ENCODE data around the gene GPSM1.

DNA sequence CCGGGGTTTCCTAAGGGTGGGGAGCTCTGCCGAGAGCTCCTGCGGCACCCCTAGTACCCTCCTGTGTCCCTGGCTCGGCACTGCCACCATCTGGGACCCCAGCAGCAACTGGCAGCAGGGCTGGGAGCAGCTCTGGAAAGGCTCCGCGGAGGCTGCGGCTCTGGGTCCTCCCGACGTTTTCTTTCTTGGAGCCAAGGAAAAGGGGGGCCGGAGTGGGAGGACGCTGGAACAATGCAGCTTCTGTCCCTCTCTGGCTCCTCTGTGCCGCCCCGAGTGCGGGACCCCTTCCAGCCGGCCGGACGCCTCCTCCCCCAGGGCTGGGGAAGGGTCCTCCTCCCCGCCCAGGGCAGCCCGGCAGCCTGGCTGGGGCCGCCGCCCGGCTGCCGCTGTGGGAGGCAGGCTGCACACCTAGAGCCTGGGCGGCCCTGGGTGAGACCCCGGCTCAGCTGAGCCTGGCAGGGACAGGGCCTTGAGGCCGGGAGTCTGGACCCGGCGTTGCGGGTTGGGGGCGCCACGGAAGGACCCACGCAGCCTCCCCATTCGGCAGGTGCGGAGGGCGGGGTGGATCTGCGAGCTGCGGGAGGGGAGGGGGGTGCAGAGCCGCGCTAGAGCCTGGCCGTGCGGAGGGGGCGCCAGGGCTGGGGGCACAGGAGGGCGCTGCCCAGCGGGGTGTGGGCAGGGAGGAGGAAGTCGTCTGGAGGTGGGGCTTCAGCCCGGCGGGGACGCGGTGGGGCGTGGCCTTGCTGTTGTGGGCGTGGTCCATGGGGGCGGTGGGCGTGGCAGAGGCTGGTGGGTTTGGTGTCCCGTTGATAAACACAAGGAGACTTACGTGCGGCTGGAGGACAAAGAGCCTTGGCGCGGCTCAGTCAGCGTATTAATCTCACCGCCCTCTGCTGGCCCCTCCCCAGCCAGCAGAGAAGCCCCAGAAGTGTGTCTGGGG lies 15.1 kb downstream of the GPSM1 start:
- TF ChIP-seq, protein P1, sequence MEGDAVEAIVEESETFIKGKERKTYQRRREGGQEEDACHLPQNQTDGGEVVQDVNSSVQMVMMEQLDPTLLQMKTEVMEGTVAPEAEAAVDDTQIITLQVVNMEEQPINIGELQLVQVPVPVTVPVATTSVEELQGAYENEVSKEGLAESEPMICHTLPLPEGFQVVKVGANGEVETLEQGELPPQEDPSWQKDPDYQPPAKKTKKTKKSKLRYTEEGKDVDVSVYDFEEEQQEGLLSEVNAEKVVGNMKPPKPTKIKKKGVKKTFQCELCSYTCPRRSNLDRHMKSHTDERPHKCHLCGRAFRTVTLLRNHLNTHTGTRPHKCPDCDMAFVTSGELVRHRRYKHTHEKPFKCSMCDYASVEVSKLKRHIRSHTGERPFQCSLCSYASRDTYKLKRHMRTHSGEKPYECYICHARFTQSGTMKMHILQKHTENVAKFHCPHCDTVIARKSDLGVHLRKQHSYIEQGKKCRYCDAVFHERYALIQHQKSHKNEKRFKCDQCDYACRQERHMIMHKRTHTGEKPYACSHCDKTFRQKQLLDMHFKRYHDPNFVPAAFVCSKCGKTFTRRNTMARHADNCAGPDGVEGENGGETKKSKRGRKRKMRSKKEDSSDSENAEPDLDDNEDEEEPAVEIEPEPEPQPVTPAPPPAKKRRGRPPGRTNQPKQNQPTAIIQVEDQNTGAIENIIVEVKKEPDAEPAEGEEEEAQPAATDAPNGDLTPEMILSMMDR (IDR thresholded peaks at IDR 0.05): no peak
- no peak for TF ChIP-seq POLR2A (IDR thresholded peaks at IDR 0.05)
